HG02610 (cell line): ENCODE results near the gene EXOC4.

Experiments used
- ATAC-seq: cut with Tn5 transposase; IDR thresholded peaks from one replicate; pipeline ENCODE4 v1.9.1; 2021; ENCODE audit warnings: mild to moderate bottlenecking, moderate library complexity; ENCODE audit not compliant: unreplicated experiment

Gene EXOC4

DNA sequence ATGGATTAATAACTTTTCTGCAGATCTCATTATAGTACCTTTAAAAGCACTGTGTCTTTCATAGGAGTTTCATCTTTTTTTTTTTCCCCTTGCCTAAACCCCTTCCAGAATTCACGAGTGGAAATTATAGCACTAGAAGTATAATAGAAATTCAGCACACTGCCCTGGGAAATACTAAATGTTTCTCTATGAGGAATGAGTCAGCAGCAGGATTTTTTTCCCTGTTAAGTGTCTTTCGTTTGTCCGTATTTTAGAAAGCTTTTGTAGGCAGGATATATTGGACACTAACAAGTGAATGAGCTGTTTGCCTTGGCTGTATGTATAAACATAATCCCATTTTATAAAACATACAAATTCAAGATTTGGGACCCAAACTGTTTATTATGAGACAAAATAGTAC lies 105.8 kb downstream of the EXOC4 start:
- ATAC-seq: no peak

DNA sequence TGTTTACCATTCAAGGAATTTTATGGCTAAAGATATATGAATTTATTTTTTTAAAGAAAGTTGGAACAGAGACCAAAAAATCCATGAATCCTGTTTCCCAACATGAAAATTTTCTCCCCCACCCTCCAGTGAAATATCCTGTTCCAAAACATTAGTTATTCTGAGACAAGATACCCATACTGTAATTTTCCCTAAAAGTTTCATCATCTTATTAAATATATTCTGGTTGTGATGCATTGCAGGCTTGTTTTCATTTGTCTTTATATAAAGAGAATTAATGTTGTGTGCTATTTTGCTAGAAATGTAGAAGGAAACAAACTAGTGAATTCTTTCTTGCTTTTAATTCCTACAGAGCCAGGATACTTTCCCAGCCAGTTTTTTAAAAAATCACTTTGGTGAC lies 106.6 kb downstream of the EXOC4 start:
- no peak for ATAC-seq

DNA sequence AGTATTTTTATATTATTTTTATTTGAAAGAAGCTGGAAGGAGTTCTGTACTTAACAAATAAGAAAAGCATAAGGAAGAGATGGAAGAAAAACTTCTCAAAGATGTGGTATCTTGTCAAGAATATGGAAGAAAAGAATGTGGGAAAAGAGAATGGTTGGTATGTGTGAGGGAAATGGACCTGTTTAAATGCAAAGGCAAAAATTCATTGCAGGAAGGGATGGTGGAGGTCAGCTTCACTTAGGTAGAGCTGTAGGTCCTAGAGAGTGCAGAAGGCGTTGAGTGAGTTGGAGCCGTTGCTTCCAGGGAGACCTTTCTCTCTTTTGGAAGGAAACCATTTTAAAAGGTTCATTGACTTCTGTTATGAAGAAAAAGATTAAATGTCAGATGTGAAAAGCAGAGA lies 107.3 kb downstream of the EXOC4 start:
- no peak for ATAC-seq

DNA sequence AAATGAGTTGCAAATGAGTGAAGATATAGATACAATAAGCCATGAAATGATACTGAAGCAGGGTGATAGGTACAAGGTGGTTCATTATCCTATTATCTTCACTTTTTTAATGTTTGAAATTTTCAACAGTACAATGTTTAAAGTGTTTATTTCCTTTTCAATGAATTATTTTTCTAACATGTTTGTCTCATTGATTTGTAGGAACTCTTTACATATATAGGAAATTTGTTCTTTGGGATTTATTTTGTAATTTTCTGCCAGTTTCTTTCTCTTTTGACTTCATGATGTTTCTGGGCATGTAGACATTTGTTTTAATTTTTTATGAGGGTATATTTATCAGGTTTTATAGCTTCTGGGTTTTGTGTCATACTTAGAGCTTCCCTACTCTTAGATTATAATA lies 108.9 kb downstream of the EXOC4 start:
- ATAC-seq: no peak

DNA sequence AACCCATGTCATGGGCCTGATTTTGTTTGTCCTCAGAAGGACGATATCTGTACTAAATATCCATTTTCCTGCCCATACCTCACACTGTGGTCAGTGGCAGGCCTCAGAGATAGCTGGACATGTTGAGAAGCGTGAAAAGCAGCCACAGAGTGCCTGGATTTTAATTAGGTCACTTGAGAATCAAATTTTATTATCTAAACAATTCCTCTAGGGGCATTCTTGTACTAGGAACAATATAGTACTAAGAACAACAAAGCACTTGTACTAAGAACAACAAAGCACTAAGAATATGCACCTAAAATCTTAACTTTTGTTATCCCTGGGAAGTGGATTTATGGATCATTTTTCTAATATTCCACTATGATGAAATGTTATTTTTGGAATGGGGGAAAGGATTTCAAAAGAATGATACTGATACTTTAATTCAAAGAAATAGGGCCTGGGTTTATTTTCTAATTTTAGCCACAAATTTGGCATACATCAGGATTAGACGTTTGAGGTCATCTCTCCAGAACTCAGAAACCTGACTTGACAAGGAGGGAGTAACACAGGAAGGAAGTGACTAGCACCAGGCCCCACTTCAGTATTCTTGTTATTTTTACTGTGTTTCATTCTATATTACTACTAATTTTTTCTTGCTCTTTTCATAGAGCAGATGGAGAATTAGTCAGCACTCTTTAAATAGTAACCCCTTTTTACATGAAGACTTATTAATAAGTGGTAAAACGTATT lies 112.2 kb downstream of the EXOC4 start:
- no peak for ATAC-seq

DNA sequence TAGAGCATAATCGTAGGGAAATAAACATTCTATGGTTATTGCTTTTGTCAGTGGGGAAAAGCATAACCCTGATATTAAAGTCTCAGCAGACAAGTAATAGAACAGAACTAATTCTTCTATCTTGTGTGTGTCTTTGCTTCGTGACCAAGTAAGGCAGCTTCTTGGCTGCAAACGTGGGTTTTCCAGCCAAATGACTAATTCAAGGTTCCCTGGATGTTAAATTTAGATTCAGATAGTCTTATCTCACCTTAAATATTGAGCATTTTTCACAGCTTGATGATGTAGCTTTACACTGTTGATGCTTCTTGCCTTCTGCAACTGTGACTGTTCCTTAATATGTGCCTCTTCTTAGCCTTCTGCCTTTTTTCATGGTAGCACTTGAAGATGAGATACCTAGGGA lies 113.0 kb downstream of the EXOC4 start:
- ATAC-seq: no peak

DNA sequence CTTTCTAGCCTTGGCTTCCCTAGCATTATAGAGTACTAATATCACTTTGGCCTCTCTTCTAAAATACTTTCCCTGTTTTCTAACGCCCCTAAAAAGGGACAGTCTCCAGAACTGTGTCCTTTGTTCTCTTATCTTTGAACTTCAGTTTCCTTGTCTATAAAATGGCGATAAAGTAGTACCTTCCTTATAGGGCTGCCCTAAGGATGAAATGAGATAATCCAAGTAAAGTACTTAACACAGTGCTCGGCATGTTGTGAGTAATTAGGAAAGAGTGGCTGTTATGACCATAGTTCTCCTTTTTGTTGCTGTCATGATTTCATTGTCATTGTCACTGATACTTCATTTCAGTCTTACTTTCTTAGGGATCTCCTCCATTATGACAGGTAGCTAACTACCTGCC lies 114.7 kb downstream of the EXOC4 start:
- no peak for ATAC-seq

DNA sequence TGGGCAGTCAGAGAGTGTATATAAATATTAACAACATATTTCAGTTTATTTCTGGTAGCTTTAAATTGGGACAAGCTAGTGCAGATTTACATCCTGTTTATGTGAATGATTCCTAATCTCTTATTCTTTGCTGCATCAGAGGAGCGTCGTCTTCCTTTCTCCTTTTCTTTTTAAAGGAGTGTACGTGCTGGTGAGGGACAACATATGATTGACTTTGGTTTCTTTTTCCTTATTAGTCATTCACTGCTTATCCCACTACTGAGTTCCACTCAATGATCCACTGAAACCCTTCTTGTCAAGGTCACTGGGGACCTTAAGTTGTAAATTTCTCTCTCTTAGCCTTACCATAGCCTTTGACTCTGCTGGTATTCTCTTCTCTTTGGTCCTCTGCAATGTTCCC lies 116.3 kb downstream of the EXOC4 start:
- ATAC-seq: no peak

DNA sequence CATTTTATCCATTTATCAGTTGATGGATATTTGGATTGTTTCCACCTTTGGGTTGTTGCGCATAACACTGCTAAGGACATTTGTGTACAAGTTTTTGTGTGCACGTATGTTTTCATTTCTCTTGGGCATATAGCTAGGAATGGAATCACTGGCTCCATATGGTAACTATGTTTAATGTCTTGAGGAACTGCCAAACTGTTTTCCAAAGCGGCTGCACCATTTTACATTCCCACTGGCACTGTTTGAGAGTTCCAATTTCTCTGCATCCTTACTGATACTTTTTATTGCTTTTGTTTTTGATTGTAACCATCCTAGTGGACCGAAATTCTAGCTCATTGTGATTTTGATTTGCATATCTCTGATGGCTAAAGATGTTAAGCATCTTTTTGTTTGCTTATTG lies 118.7 kb downstream of the EXOC4 start:
- no peak for ATAC-seq

DNA sequence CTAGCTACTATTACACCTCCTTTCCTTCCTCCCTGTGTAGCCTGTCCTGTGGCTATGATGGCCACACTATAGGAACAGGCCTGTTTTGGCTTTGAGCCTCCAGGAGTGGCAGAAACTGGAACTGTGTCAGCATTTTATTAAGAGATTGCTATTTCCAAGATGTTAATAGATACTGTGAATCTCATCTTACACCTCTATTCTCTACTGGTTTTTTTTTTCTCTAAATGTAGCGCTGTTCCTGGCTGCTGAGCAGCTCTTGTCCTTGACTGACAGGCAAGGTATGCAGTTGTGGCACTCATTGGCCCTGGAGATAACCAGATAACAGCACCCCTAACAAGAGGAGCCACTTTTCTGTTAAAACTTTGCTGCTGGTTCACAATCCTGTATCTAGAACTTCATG lies 119.5 kb downstream of the EXOC4 start:
- ATAC-seq: no peak

DNA sequence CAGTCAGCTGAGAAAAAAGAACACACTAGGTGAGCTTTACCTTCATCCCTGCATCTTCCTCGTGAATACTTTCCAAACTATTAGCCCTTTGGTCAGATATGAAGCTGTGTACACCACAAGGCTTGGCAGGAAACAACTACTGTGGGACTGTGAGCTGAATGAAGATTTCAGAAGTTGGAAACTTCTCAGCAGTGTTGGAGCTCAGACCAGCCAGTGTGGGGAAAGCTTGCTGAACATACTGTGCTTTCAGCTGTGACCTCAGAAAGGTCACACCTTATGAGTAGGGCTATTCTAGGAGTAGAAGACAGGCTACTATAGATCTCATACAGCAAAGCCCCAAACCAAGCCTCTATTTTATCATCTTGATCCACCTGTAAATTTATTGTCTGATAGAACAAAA lies 123.6 kb downstream of the EXOC4 start:
- ATAC-seq: peak; percentile 80

DNA sequence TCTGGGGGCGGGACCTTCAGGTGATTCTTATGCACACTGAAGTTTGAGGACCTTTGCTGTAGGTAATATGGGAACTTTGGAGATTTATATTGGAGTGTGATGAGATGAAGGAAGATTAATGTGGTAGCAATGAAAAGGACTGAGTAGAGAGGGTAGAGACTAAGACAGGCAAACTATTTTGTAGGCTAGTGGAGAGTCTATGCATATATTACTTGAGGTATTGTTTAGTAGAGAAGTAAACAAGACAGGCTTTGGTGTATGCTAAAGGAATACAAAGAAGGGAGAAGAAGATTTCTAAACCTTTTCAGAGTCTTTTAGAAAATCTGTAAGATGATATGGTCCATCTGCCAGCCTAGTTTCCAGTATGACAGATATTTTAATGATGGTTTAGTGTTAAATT lies 129.1 kb downstream of the EXOC4 start:
- no peak for ATAC-seq

DNA sequence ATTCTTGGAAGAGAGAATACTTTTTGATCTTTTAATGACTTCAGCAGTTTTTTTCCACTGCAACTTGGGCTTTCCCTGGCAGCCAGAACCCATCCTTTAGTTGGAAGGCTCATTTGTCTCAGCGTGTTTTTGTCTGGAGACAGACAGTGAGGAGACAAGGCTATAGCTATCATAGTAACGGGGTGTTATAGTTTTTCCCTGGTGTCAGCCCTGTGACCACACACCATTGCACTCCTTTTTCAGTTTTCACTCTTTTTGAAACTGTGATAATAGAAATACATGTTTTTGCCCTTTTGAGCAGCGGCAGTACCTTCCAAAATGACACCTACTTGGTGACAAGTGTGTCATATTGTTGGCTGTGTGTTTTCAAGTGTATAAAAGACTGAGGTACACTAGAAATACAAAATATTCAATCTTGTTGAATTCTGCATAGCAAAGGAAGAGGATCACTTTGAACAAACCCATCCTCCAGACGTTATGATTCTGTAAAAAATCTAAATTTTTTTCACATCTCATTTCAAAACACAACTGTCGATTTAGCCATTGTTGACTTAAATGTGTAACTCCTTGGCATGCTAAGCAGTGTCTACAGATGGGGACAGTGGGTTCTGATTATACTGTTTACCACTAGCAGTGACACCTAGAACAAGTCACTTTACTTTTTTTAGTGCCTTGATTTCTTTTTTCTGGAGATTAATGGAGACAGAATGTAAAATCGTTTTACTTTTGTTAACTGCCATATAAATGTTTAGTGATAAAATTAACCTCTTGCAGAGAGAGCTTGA lies 130.1 kb downstream of the EXOC4 start:
- no peak for ATAC-seq

DNA sequence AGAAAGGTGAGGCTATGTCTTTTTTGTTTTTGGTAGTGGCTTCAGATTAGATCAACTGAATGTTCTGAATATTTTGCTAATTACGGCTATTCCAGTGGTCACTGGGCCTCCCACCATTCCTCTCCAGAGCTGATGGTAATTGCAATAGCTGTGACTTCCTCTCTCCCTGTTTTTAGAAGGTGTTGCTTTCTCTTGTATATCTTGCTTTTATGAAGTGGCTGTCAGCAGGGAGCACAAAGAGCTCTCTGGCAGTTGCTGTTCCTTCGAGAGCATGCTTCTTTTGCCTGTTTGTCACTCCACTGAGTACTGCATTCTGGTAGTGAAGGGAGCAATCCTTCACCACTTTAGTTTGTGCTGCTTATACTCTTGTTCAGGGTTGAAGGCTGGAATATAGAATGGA lies 133.3 kb downstream of the EXOC4 start:
- ATAC-seq: no peak

DNA sequence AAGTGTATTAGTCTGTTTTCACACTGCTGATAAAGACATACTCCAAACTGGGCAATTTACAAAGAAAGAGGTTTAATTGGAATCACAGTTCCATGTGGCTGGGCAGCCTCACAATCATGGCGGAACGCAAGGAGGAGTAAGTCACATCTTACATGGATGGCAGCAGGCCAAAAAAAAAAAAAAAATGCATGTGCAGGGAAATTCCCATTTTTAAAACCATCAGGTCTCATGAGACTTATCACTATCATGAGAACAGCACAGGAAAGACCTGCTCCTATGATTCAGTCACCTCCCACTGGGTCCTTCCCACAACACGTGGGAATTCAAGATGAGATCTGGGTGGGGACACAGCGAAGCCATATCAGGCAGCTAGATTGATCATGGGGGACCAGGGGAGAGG lies 136.8 kb downstream of the EXOC4 start:
- ATAC-seq: no peak

DNA sequence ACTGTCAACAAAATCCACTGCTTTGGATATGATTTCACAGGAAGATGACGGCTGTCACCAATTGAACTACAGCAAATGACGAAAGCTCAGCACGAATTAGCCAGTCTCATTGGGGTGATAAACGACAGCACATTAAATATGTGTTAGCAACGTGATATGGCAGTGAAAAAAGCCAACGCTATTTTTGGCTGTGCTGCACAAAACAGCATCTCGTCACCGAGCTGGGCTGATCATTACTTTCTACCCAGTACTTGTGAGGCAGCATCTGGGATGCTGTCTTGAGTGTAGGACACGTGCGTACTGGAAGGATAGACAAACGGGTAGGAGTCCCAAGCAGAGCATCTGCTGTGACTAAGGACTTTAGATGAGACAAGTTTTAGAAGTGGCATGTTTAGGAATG lies 138.3 kb downstream of the EXOC4 start:
- ATAC-seq: no peak

DNA sequence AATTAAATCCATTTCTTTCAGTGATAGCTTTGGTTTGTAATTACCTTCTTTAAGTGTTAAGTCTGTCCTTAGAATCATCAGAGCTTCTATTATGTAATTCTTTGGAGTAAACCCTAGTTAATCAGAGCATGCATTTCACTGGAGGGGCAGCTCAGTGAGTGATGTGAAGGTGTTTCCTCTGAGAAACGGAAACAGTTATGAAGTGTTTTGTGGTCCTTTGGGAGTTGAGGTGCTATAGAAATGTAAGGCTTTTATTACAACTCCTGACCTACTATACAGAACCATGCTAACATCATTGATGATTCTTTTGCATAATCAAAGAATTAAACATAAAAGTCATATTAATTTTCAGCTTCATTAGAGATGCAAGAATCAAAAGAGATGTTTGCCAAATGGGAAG lies 141.5 kb downstream of the EXOC4 start:
- ATAC-seq: no peak

DNA sequence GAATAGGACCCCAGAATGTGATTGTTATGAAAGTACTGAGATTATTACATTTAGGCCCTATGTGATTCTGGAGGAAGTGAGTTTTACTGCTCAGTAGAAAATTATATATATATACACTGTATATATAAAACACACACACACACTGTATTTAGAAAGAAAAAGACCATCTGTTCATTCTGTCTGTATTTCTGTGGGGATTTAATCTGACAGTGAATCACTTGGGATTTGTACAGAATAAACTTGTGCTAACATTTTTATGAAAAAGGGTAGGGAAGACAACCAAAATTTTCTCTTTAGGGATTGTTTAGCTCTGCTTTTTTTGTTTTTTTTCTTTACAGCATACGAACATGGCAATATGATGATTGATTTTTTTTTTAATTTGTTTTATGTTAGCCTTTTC lies 142.7 kb downstream of the EXOC4 start:
- ATAC-seq: no peak

DNA sequence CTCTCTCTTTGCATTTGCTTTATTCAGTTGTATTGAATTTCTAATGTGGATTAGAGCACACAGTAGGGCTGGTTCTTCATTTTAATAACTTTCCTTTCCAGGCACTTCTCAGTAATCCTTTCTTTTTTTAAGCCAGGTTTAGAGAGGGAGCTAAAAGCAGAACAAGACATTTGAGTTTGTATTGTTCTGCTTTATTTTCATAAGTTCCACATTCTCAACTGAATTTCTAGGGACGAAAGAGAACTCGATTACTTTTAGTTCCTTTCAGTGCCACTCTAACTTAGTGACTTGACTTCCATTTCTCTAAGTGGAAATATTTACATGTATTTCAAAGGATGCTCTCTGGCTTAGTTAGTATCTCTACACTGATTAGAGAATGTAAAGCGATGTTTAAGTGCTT lies 145.6 kb downstream of the EXOC4 start:
- ATAC-seq: no peak

DNA sequence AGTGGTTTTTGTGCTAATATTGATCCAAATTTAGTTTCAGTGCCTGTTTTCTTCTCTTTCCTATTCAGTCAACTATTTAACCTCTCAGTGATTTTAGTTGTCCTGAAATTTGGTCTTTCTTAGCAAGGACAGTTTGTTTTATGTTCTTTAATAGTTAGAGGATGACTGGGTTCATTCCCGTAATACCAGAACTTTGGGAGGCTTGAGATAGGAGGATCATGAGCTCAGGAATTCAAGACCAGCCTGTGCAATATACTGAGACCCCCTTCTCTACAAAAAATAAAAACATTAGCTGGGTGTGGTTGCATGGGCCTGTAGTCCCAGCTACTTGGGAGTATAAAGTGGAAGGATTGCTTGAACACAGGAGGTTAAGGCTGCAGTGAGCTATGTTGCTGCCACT lies 148.3 kb downstream of the EXOC4 start:
- no peak for ATAC-seq

DNA sequence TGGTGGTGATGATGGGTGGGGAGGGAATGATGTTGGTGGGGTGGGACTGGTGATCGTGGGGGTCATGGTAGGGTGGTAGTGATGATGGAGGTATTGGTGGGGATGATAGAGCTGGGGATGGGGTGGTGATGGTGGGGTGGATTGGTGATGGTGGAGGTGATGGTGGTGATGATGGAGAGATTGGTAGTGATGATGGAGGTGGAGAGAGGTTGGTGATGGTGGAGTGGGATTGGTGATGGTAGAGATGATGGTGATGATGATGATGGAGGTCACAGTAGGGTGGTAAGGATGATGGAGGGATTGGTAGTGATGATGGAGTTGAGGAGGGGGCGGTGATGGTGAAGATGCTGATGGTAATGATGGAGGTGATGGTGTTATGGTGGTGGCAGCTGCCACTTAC lies 155.3 kb downstream of the EXOC4 start:
- no peak for ATAC-seq

DNA sequence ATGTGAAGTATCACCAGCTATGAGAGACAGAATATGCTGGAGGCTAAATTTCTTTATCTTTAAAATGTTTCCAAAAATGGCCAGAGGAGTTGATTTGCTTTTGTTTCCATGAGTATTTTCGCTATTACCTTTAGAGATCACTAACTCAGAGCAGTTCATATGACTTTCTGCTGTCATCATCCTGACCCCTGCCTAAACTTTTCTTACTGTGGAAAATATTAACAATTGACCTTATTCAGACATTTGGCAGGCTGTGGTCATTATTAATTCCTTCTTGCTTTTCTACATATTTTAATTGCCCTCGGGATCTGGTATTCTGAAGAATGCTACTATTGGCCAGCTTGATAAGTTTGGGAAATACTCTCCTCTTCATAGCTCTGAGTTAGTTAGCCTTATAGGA lies 156.5 kb downstream of the EXOC4 start:
- no peak for ATAC-seq

DNA sequence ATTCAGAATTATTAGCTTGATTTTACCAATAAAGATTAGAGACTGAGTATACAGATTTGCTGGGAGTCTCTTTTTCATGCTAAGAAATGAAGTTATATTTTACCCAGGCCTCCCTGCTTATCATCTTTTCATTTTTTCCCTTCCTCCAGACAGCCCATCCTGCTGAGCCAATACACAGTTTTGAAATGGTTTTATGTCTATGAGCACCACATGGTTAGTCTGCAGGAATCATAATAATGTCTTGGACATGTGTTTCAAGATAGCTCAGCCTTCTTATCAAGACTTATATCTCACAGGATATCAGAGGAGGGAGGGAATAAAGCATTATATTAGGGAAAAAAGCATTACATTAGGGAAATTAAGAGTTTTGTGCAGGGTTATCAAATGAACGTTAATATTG lies 157.1 kb downstream of the EXOC4 start:
- no peak for ATAC-seq
